D721Med (cell line): ENCODE measurements around the gene PLCB1.

Source experiments
- DNase-seq: peaks from one replicate; pipeline ENCODE4 v3.0.0; 2011; ENCODE audit warnings: low spot score; ENCODE audit not compliant: insufficient read length
- FAIRE-seq: peaks from 2 replicates; lab custom pipeline; 2011; peaks lifted over from hg19 to GRCh38; lab: Jason Lieb, UNC
- CTCF ChIP-seq: IDR thresholded peaks from 2 replicates; pipeline ENCODE4 v1.5.1; 2012; ENCODE audit warnings: mild to moderate bottlenecking, control low read depth; ENCODE audit not compliant: insufficient read depth; ENCODE audit errors: missing control alignments

The PLCB1 gene

GRCh38 chr20:8726460-8726859, 594.4 kb downstream of the PLCB1 start:
- TF ChIP-seq CTCF = no peak
- FAIRE-seq (no peak), DNase-seq (no peak)

- no peak for DNase-seq
- no peak for FAIRE-seq
- TF ChIP-seq CTCF = no peak
These were observed 602.9 kb downstream of the PLCB1 start for GRCh38 chr20:8735014-8735413.

- TF ChIP-seq CTCF = no peak
- FAIRE-seq = no peak
- no peak for DNase-seq
These were observed 603.6 kb downstream of the PLCB1 start for GRCh38 chr20:8735674-8736073.

- FAIRE-seq (no peak), DNase-seq (no peak)
- no peak for TF ChIP-seq CTCF
These were observed 608.2 kb downstream of the PLCB1 start for GRCh38 chr20:8740265-8740664.

- TF ChIP-seq CTCF = no peak
- FAIRE-seq (no peak), DNase-seq (no peak)
These were observed 612.3 kb downstream of the PLCB1 start for GRCh38 chr20:8744228-8744844.

- TF ChIP-seq CTCF = no peak
- DNase-seq = no peak
- no peak for FAIRE-seq
These were observed 617.0 kb downstream of the PLCB1 start for GRCh38 chr20:8749101-8749500.

- FAIRE-seq = no peak
- no peak for DNase-seq
- no peak for TF ChIP-seq CTCF
These were observed 617.9 kb downstream of the PLCB1 start for GRCh38 chr20:8749986-8750385.
